Common myeloid progenitor, CD34-positive (primary cell): Measurements from ENCODE around the gene METAP2.
"Not testable (repeated sequence)": the region's sequence is repeated elsewhere in the genome, so short reads cannot be mapped to it uniquely, and the experiment has no call there.

Source experiments
- CTCF ChIA-PET: fragments of 350-600 bp; sonication (Branson Sonifier 250); formaldehyde crosslinking; loops from one replicate; lab custom pipeline; 2021; ENCODE audit warnings: antibody characterized with exemption; lab: Charles Lee
- POLR2A ChIA-PET: fragments of 350-600 bp; sonication (Branson Sonifier 250); formaldehyde crosslinking; loops from one replicate; lab custom pipeline; 2021; ENCODE audit warnings: antibody characterized with exemption; lab: Charles Lee
- DNase-seq, 3 donors: peaks; one replicate each; pipeline versions ENCODE4 v3.0.0 to v3.0.0-alpha.2; 2013
- H3K27ac ChIP-seq, 2 experiments: 1 replicate in 1 of 2; 2 replicates in 1 of 2; pipeline ENCODE4 v1.7.0; 2013; ENCODE audit warnings: inconsistent platforms in 2 of 2, low read length in 2 of 2, mild to moderate bottlenecking in 2 of 2, low read depth in 1 of 2, moderate library complexity in 1 of 2; ENCODE audit not compliant: severe bottlenecking in 2 of 2, insufficient read depth in 1 of 2, poor library complexity in 1 of 2
- H3K27me3 ChIP-seq, 5 experiments: replicated peaks in 2 of 5; 1 replicate in 3 of 5; 2 replicates in 2 of 5; pipeline versions ENCODE4 v1.6.1 to v1.7.0; 2013; ENCODE audit warnings: low read length in 4 of 5, mild to moderate bottlenecking in 2 of 5, moderate library complexity in 2 of 5, inconsistent platforms in 1 of 5; ENCODE audit not compliant: insufficient read depth in 5 of 5, control insufficient read depth in 4 of 5
- H3K36me3 ChIP-seq, 4 experiments: 1 replicate in 2 of 4; 2 replicates in 2 of 4; pipeline versions ENCODE4 v1.6.1 to v1.7.0; 2013; ENCODE audit warnings: low read length in 3 of 4, control low read depth in 1 of 4, mild to moderate bottlenecking in 1 of 4; ENCODE audit not compliant: control insufficient read depth in 4 of 4, insufficient read depth in 4 of 4
- H3K4me1 ChIP-seq, 4 experiments: 1 replicate in 3 of 4; 2 replicates in 1 of 4; pipeline versions ENCODE4 v1.6.1 to v1.7.1; 2013; ENCODE audit warnings: low read length in 3 of 4, mild to moderate bottlenecking in 3 of 4, control low read depth in 1 of 4, inconsistent platforms in 1 of 4, moderate library complexity in 1 of 4; ENCODE audit not compliant: control insufficient read depth in 4 of 4, insufficient read depth in 4 of 4; ENCODE audit errors: control extremely low read depth in 1 of 4
- H3K4me3 ChIP-seq, 7 experiments: 1 replicate in 4 of 7; 2 replicates in 3 of 7; pipeline versions ENCODE4 v1.5.1 to v1.7.0; 2013; ENCODE audit warnings: mild to moderate bottlenecking in 7 of 7, low read length in 6 of 7, moderate library complexity in 6 of 7, inconsistent platforms in 2 of 7, low read depth in 2 of 7, control low read depth in 1 of 7; ENCODE audit not compliant: insufficient read depth in 4 of 7, control insufficient read depth in 1 of 7; ENCODE audit errors: extremely low read depth in 1 of 7
- H3K9me3 ChIP-seq, 5 experiments: 1 replicate in 4 of 5; 2 replicates in 1 of 5; pipeline versions ENCODE4 v1.6.1 to v1.7.1; 2013; ENCODE audit warnings: low read length in 4 of 5, mild to moderate bottlenecking in 2 of 5, inconsistent platforms in 1 of 5, low read depth in 1 of 5, moderate library complexity in 1 of 5; ENCODE audit not compliant: control insufficient read depth in 4 of 5, insufficient read depth in 2 of 5; ENCODE audit errors: control extremely low read depth in 1 of 5
- WGBS: methylation state at CpG from one replicate; pipeline ENCODE4 v1.1.5; 2013; ENCODE audit not compliant: insufficient coverage; 5-methylcytosine and 5-hydroxymethylcytosine counted together

Gene METAP2

GRCh38 chr12:95439461-95440230 lies 34.3 kb upstream of the METAP2 start:
- DNase-seq, result no peak
- Histone ChIP-seq H3K4me1 (no peaks in the 10 kb centered on the region), H3K9me3 (no peaks in the 10 kb centered on the region), H3K4me3 (no peak overlapping the region), H3K27me3 (peaks cover 0 to 3% (median 0%) of the 10 kb centered on the region in 5 experiments), H3K27ac (no peak overlapping the region), H3K36me3 (no peaks in the 10 kb centered on the region)
- ChIA-PET POLR2A (no interaction called here), CTCF (interaction anchor here (0.6 to 1.0 kb wide), 2 partner anchors 11 to 948 kb away, joined by 3 read pairs; no protein-coding TSS in a partner anchor)
- 100% methylated on average over 6 of the region's 9 CpGs for WGBS

GRCh38 chr12:95440401-95440800 lies 33.6 kb upstream of the METAP2 start:
- Histone ChIP-seq H3K4me3 (no peak overlapping the region), H3K36me3 (no peaks in the 10 kb centered on the region), H3K4me1 (no peaks in the 10 kb centered on the region), H3K9me3 (peaks cover 0 to 3% (median 0%) of the 10 kb centered on the region in 5 experiments), H3K27me3 (peaks cover 0 to 5% (median 0%) of the 10 kb centered on the region in 5 experiments), H3K27ac (no peak overlapping the region)
- CTCF ChIA-PET, result no interaction called here
- 95% methylated on average over 2 of the region's 3 CpGs for WGBS
- no peak for DNase-seq
- POLR2A ChIA-PET, result no interaction called here

- ChIA-PET POLR2A (no interaction called here), CTCF (no interaction called here)
These were observed 30.5 kb upstream of the METAP2 start for GRCh38 chr12:95443459-95443858.

GRCh38 chr12:95445099-95445498 lies 28.9 kb upstream of the METAP2 start:
- WGBS, result 100% methylated on average over 2 of the region's 4 CpGs
- ChIA-PET CTCF (interaction anchor here (0.6 to 1.6 kb wide), 2 partner anchors 23 to 184 kb away, joined by 3 to 4 read pairs; no protein-coding TSS in a partner anchor), POLR2A (interaction anchor here (0.6 kb wide), 1 partner anchor 57 kb away, joined by 3 read pairs; no protein-coding TSS in a partner anchor)
- DNase-seq, H3K36me3 ChIP-seq, H3K27ac ChIP-seq, H3K4me3 ChIP-seq, H3K4me1 ChIP-seq, H3K9me3 ChIP-seq: not testable (repeated sequence)
- peaks cover 2 to 33% (median 20%) of the 10 kb centered on the region in 5 experiments for H3K27me3 ChIP-seq

More at GRCh38 chr12:95443459-95443858, 30.5 kb upstream of the METAP2 start:
- peaks cover 0 to 4% (median under 1%) of the 10 kb centered on the region in 4 experiments for H3K4me1 ChIP-seq
- H3K9me3 ChIP-seq, result peaks cover 0 to 5% (median 0%) of the 10 kb centered on the region in 5 experiments
- H3K27me3 ChIP-seq, result peaks cover 2 to 33% (median 20%) of the 10 kb centered on the region in 5 experiments
- no peak overlapping the region for H3K4me3 ChIP-seq
- peak in 2 of 3 donors; percentile 11 to 53 for DNase-seq
- no peaks in the 10 kb centered on the region for H3K36me3 ChIP-seq
- no CpG with 5 or more reads among the region's 2 CpGs for WGBS
- H3K27ac ChIP-seq, result no peak overlapping the region

- DNase-seq, result no peak
- ChIA-PET POLR2A (no interaction called here), CTCF (interaction anchor here (1.6 kb wide), 1 partner anchor 184 kb away, joined by 3 read pairs; no protein-coding TSS in a partner anchor)
- Histone ChIP-seq H3K27ac (no peak overlapping the region), H3K9me3 (peaks cover 0 to 5% (median 0%) of the 10 kb centered on the region in 5 experiments), H3K4me3 (peak overlapping the region in 2 of 7 experiments; percentile 13 to 28), H3K27me3 (peaks cover 2 to 33% (median 20%) of the 10 kb centered on the region in 5 experiments), H3K4me1 (peaks cover 0 to 4% (median under 1%) of the 10 kb centered on the region in 4 experiments), H3K36me3 (no peaks in the 10 kb centered on the region)
- WGBS, result 86% methylated on average over 6 of the region's 8 CpGs
These were observed 28.0 kb upstream of the METAP2 start for GRCh38 chr12:95445884-95446505.

GRCh38 chr12:95446506-95446900 lies 27.4 kb upstream of the METAP2 start:
- DNase-seq, result peak in 1 of 3 donors; percentile 7
- 31% methylated on average over 17 of the region's 22 CpGs for WGBS
- Histone ChIP-seq H3K4me3 (peak overlapping the region in 4 of 7 experiments; percentile 13 to 43 (median 26)), H3K9me3 (peaks cover 0 to 5% (median 0%) of the 10 kb centered on the region in 5 experiments), H3K36me3 (no peaks in the 10 kb centered on the region), H3K4me1 (peaks cover 0 to 4% (median under 1%) of the 10 kb centered on the region in 4 experiments), H3K27ac (no peak overlapping the region), H3K27me3 (peaks cover 2 to 33% (median 20%) of the 10 kb centered on the region in 5 experiments)
- ChIA-PET CTCF (interaction anchor here (1.6 kb wide), 1 partner anchor 183 kb away, joined by 3 read pairs; no protein-coding TSS in a partner anchor), POLR2A (no interaction called here)
